Brain microvascular endothelial cell (primary cell): ENCODE results near the gene WRAP73.

Experiments
- DNase-seq: peaks from one replicate; pipeline ENCODE4 v3.0.0-alpha.2; 2020
- H3K27ac ChIP-seq: fragments of 250-450 bp; sonication (Bioruptor Pico); 2 replicates; pipeline ENCODE4 v1.5.1; 2020; ENCODE audit warnings: mild to moderate bottlenecking, moderate library complexity
- H3K27me3 ChIP-seq: fragments of 250-450 bp; sonication (Bioruptor Pico); replicated peaks from 2 replicates; pipeline ENCODE4 v1.5.1; 2020; ENCODE audit warnings: mild to moderate bottlenecking
- H3K36me3 ChIP-seq: fragments of 250-450 bp; sonication (Bioruptor Pico); replicated peaks from 2 replicates; pipeline ENCODE4 v1.5.1; 2020; ENCODE audit warnings: mild to moderate bottlenecking
- H3K4me3 ChIP-seq: 2 replicates; pipeline ENCODE4 v1.5.1; 2011; ENCODE audit warnings: low read depth, mild to moderate bottlenecking, control low read depth, low read length, moderate library complexity
- CTCF ChIP-seq: IDR thresholded peaks from 2 replicates; pipeline ENCODE4 v1.5.1; 2011; ENCODE audit warnings: low read depth, mild to moderate bottlenecking, moderate library complexity, low read length, control low read depth, inconsistent platforms; ENCODE audit errors: missing control alignments
- in situ Hi-C: cut with HindIII; loops from 2 replicates; pipeline ENCODE4 v1.10.0; 2017; ENCODE audit warnings: low sequenced_read_pairs, low pct_ligation_motif_present

Gene WRAP73

DNA sequence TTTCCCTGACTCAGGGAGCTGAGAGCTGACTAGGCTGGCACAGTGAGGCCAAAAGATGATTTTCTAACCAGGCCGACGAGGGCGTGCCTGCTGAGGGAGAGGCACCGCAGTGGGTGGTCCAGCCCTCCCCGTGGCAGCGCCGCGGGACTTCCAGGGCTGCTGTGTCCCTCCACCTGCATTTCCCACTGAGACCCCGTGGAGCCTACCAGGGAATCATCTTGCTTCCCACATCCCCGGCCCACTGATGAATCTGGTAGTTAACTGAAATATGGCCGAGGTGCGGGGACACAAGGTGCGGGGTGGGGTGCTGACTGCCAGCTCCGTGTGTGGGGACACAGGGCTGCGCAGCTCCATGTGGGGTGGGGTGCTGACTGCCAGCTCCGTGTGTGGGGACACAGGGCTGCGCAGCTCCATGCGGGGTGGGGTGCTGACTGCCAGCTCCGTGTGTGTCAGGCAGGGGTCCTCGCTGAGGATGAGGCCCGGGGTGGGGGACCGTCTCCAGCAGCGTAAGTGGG, 10.4 kb downstream of the WRAP73 start:
- TF ChIP-seq CTCF: no peak
- H3K27ac ChIP-seq: no peak overlapping the region
- in situ Hi-C loops: no loop called here
- DNase-seq: no peak
- no peak overlapping the region for H3K4me3 ChIP-seq
- H3K27me3 ChIP-seq: no peaks in the 10 kb centered on the region
- peaks cover 31% of the 10 kb centered on the region for H3K36me3 ChIP-seq

GRCh38 chr1:3638676-3639075, 11.2 kb downstream of the WRAP73 start:
- H3K27me3 ChIP-seq: no peaks in the 10 kb centered on the region
- no peak overlapping the region for H3K4me3 ChIP-seq
- TF ChIP-seq CTCF: no peak
- in situ Hi-C loops: no loop called here
- DNase-seq: no peak
- peaks cover 31% of the 10 kb centered on the region for H3K36me3 ChIP-seq
- H3K27ac ChIP-seq: no peak overlapping the region

- Histone ChIP-seq H3K27me3 (no peaks in the 10 kb centered on the region), H3K27ac (no peak overlapping the region), H3K36me3 (peaks cover 31% of the 10 kb centered on the region), H3K4me3 (no peak overlapping the region)
- DNase-seq: no peak
- in situ Hi-C loops: no loop called here
- no peak for TF ChIP-seq CTCF
Measured at GRCh38 chr1:3638027-3638426, 11.9 kb downstream of the WRAP73 start.

DNA sequence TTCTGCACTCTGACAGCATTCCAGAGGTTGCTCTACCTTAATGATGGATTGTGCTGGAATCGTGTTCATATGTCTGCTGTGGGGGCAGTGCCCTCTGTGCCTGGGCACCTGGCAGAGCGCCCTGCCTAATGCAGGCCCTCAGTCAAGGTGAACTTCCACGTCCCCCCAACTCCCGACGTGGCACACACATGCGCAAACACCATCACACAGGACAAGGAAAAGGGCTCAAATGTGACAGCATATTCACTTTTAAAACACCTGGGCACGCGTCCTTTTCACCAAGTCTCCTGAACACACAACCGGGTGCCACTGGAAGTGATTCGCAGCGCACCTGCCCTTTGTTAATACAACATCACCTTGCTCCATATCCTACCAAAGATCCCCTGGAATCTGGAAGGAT, 13.4 kb downstream of the WRAP73 start:
- Histone ChIP-seq H3K4me3 (no peak overlapping the region), H3K27me3 (no peaks in the 10 kb centered on the region), H3K36me3 (peaks cover 31% of the 10 kb centered on the region), H3K27ac (no peak overlapping the region)
- DNase-seq: no peak
- in situ Hi-C loops: no loop called here
- no peak for TF ChIP-seq CTCF

DNA sequence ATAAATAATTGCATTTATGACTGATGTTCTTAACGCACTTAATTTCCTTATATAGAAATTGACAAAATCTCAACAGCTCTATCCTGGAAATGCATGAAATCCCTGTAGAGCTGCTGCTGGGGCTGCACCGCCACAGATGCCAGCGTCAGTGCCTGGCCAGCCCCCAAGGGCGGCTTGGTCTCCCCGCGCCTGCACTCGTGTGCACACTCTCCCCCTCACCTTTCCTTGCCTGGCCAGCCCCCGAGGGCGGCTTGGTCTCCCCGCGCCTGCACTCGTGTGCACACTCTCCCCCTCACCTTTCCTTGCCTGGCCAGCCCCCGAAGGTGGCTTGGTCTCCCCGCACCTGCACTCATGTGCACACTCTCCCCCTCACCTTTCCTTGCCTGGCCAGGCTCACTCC, 13.8 kb downstream of the WRAP73 start:
- no peak for TF ChIP-seq CTCF
- Histone ChIP-seq H3K27me3 (no peaks in the 10 kb centered on the region), H3K36me3 (peaks cover 31% of the 10 kb centered on the region), H3K4me3 (no peak overlapping the region), H3K27ac (no peak overlapping the region)
- in situ Hi-C loops: no loop called here
- DNase-seq: no peak

DNA sequence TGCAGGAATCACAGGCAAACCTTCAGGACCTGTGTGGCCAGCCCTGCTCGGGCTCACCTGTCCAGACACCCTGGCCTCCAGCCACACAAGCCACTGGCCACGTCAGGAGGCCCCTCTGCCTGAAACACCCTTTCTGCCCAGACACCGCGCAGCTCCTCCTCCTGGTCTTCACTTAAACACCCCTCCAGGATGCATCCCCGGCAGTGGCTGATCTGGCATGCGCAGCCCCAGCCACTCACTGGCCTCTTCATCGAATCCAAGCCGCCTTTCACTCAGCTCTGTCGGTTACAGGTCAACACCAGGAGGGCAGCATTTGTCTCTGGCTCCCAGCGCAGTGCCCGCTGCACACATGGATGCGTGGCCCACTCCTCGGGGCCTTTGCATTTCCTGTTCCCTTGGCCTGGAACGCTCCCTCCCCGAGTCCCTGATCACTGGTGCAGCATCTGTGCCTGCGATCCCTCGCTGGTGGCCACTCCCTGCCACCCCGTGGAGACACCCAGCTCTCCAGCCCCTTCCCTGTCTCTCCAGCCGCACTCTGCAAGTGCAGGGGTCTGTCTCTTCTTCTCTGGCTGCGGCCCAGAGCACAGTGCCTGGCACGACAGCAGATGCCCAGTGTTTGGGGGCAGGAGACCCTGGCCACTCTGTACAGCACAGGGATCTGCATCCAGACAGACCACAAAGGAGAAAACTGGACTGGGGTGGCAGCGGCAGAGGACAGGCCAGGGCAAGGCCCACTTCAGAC, 15.7 kb downstream of the WRAP73 start:
- no peak for DNase-seq
- Histone ChIP-seq H3K4me3 (no peak overlapping the region), H3K27ac (no peak overlapping the region), H3K27me3 (no peaks in the 10 kb centered on the region), H3K36me3 (peaks cover 34% of the 10 kb centered on the region)
- TF ChIP-seq CTCF: no peak
- in situ Hi-C loops: no loop called here
